ACHN (cell line): ENCODE results near the gene C22orf42.
"Not testable (repeated sequence)": the region's sequence is repeated elsewhere in the genome, so short reads cannot be mapped to it uniquely, and the experiment has no call there.

Experiments used
- DNase-seq: peaks from one replicate; pipeline ENCODE4 v3.0.0-alpha.2; 2015
- in situ Hi-C: cut with HindIII; loops from 2 replicates; pipeline ENCODE4 v1.10.0; 2017; ENCODE audit warnings: low sequenced_read_pairs, low pct_ligation_motif_present, low pct_unique_long_range_greater_than_20kb

The C22orf42 gene

DNA sequence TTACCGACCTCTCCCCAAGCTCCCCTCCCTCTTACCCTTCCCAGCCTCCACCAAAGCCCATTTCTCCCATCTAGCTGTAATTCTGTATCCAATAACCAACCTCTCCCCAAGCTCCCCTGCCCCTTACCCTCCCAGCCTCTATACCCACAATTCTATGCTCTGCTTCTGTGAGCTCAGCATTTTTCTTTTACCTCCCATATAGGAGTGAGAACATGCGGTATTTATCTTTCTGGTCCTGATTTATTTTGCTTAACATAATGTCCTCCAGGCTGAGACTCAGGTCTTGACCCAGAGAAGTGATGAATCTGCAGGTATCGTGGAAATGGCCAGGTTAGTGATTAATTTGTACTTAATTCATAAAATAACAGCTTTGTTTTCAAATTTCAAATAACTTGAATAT lies 36.8 kb upstream of the C22orf42 start:
- in situ Hi-C loops: not testable (repeated sequence)

DNA sequence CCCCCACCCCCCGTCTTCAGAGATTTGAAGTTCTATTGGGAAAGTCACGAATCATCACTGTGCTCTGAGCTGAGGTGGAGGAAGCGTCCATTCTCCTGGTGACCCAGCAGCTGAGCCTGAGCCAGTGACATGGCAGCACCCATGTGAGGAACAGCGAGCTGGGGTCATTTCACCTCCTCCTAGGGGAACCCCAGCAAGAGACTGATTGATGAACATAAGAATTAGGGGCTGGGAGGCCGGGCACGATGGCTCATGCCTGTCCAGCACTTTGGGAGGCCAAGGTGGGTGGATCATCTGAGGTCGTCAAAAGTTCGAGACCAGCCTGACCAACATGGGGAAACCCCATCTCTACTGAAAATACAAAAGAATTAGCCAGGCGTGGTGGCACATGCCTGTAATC lies 34.2 kb upstream of the C22orf42 start:
- DNase-seq, in situ Hi-C loops: not testable (repeated sequence)

More for the DNA sequence above, 36.8 kb upstream of the C22orf42 start:
- not testable (repeated sequence) for DNase-seq

DNA sequence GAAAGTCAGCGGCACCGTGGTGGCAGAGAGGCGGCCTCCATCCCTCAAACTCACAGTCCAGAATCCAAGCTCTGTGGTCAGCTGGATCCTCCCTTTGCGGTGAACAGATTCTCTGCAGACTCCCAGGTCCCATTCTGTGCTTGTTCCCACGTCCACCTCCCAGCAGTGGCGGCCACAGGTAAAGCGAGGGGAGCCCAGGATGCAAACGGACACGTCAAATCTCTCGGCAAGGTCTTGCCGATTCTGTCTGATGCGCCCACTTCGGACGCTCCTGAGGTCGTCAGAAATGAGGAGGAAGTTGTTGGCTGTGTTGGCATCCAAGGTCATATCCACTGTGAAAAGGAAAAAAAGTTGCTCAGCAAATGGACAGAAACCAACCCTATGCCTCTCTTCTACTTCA lies 31.9 kb upstream of the C22orf42 start:
- in situ Hi-C loops, DNase-seq: not testable (repeated sequence)

DNA sequence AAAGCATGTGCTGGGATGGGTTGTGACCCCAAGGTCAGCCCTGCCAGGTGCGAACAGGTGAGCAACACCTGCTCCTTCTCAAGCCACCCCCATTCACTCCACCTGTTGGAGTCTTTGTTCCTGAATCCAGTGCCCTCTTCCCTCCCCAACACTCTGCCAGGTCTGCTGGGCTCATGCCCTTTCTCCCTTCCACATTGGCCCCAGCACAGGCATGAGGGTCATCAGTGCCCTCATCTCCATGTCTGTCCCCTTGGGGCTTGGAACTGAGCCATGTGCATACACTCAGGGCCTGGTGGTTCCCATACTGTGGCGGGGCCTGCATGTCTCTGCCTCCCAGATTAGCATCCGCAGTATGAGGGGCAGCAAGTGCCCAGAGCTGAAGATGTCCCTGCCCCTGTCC lies 26.7 kb upstream of the C22orf42 start:
- in situ Hi-C loops: no loop called here
- no peak for DNase-seq

DNA sequence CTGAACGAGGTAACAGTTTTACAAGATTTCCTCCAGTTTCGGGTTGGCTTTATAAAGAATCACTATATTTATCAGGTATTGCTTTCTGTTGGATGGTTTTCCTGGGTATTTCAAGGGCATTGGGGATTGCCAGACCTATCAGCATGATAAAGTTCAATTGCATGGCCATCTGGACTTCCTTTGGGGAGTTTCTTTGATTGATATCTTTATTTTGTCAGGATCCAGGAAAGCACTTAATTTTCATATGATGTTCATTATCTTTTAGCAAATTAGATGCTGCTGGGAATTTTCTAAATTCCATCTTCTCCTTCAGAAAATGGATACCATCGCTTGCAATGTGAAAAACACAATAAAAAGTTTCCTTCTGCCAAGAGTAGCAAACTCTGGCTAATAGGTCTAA lies 24.5 kb upstream of the C22orf42 start:
- in situ Hi-C loops: no loop called here
- no peak for DNase-seq

DNA sequence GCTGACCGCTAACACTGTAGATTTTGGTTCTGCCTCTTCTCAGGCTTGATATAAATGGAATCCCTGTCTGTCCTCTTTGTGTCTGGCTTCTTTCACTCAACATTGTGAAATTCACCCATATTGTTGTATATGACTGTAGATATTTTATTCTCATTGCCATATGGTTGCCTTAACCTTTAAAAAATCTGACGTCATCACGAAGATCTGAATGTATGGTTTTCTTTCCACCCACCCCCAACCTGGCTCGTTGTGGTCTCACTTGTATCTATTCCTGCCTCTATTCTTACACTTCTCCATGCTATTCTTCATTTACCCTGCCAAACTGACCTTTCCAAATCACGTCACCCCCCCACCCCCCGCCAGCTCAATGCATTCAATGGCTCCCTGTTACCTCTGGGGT lies 21.9 kb upstream of the C22orf42 start:
- no peak for DNase-seq
- in situ Hi-C loops: no loop called here

DNA sequence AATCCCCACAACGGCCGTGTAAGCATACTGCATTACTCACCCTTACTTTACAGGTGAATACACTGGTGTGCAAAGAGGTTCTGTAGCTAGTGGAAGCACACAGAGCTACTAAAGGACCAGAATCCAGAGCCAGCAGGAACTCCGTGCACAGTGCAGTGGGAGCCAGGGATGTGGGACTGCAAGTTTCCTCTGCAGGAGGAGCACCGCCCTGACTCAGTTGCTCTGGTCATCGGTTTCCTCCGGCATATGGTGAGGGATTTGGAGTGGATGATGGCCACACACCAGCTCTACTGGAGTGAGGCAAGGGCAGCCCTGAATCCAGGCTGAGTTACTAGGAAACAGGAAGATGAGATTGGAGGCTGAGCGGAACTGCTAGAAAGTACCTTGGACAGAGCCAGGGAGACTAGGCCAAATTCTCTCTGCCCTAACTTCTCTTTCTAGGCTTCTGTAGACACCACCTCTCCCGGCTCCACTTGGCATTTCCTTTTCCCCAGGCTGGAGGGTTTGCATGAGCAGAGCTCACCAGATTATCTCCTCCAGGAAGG lies 18.2 kb upstream of the C22orf42 start:
- no peak for DNase-seq
- in situ Hi-C loops: no loop called here

DNA sequence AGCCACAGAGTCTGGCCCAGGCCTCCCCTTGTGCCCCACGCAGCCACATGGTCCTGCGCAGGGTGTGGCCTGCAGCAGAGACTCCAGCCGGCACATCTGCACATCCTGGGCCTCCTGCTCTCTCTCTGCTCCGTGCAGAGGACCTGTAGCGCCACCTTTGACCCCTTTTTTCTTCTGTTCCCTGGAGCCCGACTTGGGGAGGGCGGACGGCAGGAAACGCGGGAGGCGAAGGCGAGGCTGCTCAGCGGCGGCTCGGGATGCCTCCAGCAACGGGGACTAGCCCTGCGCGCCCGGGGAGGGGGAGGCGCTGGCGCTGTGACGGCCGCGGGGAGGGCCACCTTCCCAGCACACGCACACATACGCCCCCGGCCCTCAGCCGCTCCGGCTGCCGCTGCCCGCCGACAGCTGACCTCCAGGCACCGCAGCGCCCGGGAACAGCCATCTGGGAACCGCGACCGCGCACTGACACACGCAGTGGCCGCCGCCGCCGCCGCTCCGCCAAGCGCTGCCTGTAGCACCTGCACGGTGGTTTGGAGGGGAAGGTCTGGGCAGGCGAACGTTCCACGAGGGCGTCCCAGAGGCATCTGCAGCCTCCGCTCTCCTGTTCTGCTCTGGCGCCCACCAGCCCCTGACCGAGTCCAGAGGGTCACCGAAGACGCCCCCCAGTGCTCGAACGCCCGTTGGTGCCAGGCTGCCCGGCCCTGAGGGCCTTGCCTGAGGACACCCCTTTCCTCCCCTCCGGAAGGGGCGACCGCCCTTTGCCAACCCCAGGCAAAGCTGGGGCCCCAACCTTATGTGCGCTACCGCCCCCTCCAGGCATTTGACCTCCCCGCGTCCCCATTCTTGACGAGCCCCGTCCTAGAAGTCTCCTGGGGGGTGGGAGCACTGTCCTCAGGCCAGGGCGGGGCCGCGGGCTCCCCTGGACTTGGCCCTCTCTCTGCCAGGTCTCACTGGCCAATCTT lies 16.9 kb upstream of the C22orf42 start:
- in situ Hi-C loops: no loop called here
- DNase-seq: no peak

DNA sequence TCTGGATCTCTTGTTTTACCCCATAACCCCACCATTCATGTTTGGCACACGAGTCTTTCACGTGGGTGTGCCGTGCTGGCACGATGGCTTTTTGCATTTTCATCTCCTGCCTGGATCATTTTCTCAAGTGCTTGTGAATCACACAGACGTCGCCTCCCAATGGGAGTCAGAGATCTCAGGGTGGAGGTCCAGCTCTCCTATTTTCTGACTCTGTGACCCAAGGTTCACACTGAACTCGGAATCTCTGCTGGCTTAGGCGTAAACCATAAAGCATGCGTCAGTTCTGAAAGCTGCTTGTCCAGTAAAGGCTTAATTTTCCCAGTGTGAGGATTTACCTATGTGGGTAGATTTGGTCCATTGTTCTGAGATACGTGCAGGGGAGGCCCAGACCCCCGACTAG lies 16.0 kb upstream of the C22orf42 start:
- in situ Hi-C loops: no loop called here
- no peak for DNase-seq

DNA sequence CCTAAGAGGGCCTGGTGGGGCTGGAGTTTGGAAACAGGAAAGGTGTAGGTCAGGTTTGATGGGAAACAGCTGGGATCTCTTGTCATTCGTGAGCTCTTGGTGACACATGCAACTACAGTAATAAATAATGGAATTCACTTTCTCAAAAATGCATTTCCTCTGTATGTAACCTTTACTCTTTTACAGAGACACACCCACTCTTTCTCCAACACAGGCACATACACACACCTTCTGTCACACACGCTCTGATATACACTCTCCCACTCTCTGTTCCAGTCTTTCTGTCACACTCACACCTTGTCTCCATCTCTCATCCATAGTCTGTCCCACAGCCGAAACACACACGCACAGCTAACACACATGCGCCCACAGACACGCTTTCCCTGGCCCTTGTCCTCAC lies 6.6 kb upstream of the C22orf42 start:
- in situ Hi-C loops: no loop called here
- no peak for DNase-seq

DNA sequence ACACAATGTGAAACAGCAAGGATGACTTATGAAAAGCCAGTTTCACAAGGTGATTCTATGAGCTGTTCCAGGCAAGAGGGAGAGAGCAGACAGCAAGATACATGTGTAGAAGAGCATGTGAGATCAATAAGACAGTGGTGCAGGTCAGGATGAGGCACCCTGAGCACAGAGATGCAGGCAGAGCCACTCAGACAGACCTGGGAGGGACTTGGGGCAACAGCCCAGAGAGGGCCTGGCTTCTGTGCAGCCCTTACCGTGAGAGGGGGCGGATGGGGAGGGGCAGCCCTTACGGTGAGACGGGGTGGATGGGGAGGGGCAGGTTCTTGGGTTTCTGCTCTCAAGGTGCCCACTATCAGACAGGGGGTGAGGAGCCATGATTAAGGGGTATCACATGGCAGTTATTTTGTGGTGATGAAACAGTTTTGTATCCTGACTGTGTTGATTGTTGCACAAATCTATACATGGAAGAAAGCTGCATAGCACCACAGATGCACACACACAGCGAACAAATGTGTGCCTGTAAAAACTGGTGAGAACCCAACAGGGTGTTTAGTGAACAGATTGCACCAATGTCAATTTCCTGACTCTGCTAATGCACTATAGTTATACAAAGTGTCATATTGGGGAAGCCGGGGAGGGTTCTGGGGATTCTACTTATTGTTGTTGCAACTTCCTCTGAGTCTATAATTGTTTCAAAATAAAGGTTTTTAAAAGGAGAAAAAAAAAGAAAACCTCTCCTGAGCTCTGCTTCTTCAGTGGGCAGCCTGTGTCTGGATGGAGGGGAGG lies 5.2 kb upstream of the C22orf42 start:
- DNase-seq: no peak

DNA sequence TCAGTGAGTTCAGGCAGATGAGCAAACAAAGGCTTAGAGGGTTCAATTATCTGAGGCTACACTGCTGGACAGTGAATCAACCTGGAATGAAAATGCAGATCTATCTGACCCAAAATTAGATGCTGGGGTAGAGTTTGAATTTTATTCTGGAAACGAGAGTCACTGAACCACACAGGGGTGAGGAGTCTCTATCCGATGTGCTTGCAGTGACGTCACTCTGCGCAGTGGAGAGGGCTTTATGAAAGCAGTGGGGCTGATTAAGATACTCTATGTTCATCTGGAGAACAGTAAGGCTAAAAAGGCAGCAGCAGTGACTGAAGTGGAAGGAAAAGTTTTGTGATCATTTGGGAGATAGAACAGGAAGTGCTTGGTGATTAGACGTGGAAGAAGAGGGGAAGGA lies 1.3 kb upstream of the C22orf42 start:
- DNase-seq, in situ Hi-C loops: not testable (repeated sequence)

More for the DNA sequence above, 5.2 kb upstream of the C22orf42 start:
- in situ Hi-C loops: no loop called here

DNA sequence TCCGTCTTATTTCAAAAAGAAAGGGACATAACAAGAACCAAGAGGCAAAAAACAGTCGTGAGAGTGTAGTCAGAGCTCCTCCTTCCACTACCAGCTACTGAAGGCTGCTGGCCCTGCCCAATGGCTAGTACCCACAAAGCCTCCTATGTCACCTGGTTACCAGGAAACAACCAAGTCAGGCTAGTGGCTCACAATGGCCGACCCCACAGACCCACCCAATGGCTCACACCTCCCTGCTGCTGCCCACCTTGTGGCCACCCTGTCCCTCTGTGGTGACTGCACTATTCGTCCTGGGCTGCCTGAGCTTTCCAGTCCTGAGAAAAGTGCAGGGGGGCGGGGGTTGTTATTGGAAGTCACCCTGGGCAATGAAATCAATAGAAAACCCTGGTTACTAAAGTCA lies 1.5 kb downstream of the C22orf42 start:
- DNase-seq, in situ Hi-C loops: not testable (repeated sequence)

DNA sequence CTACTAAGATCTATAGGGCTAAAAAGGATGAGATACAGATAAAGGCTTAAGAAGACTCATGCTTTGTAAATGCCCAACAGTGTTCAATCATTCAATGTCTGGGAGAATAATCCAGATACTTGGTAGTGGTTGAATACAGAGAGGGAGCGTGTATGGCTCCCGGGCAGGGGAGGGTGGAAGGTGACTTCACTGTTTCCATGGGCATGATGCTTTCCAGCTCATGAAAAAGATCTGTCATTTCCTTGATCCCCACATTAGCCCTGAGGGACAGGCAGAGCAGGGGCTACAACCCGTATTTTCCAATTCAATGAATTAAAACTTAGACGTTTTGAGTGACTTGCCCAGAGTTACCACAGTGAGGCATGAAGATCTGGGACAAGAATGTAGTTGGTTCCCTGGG lies 4.4 kb downstream of the C22orf42 start:
- DNase-seq, in situ Hi-C loops: not testable (repeated sequence)

DNA sequence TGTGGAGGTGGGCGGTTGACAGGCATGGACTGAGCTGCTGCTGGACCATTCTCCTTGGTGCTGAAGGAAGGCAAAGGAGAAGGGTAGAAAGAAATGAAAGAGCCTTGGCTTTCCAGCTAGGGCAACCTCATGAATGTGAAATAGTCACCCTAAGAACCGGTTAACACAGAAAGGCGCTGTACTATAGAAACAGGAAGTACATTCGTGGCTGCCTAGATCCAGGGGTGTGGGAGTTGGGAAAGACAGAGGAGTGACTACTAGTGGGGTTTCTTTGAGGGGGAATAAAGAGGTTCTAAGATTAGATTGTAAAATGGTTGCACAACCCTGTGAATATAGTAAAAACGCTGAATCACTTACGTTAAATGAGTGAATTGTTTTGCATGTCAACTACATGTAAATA lies 7.5 kb downstream of the C22orf42 start:
- DNase-seq, in situ Hi-C loops: not testable (repeated sequence)

DNA sequence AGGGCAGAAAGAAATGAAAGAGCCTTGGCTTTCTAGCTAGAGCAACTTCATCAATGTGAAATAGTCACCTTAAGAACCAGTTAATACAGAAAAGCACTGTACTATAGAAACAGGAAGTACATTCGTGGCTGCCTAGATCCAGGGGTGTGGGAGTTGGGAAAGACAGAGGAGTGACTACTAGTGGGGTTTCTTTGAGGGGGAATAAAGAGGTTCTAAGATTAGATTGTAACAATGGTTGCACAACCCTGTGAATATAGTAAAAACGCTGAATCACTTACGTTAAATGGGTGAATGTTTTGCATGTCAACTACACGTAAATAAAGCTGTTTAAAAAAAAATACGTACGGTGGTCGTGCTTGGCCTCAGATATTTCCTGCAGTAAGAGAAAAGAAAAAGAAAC lies 8.5 kb downstream of the C22orf42 start:
- in situ Hi-C loops: not testable (repeated sequence)

DNA sequence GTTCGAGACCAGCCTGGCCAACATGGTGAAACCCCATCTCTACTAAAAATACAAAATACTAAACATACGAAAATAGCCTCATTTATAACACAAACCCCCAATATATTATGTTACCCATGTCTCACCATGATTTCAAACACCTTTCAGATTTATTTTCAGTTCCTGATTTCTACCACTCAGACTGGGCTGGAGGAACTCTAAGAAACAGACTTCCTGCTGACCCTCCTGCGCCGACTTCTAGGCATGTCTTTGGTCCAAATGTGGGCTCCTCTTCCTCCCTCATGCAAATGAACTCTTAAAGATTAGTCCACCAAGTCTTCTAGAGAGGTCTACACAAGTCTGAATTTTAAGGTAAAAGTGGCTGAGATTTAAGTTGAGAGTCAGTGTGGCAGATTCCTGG lies 10.7 kb downstream of the C22orf42 start:
- in situ Hi-C loops, DNase-seq: not testable (repeated sequence)

More for the DNA sequence above, 8.5 kb downstream of the C22orf42 start:
- DNase-seq: not testable (repeated sequence)

DNA sequence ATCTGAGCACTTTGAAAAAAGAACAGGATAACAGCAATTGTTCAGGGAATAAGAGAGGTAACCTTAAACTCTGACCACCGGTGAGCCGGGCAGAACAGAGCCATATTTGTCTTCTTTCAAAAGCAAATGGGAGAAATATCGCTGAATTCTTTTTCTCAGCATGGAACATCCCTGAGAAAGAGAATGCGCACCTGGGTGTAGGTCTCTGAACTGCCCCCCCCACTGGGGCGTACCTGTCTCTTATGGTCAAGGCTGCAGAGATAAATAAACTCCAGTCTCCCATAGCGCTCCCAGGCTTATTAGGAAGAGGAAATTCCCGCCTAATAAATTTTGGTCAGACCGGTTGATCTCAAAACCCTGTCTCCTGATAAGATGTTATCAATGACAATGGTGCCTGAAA lies 12.0 kb downstream of the C22orf42 start:
- in situ Hi-C loops: not testable (repeated sequence)

More for the DNA sequence above, 12.0 kb downstream of the C22orf42 start:
- not testable (repeated sequence) for DNase-seq
